IPS-18a (cell line): ENCODE results near the gene DPP6.

Experiments
- H3K27ac ChIP-seq: one replicate; pipeline ENCODE4 v1.5.1; 2013; ENCODE audit warnings: low read length
- H3K27me3 ChIP-seq: one replicate; pipeline ENCODE4 v1.6.1; 2013; ENCODE audit warnings: mild to moderate bottlenecking, low read length; ENCODE audit not compliant: control insufficient read depth, insufficient read depth
- H3K36me3 ChIP-seq: one replicate; pipeline ENCODE4 v1.6.1; 2013; ENCODE audit warnings: low read depth, low read length; ENCODE audit not compliant: control insufficient read depth
- H3K4me1 ChIP-seq: one replicate; pipeline ENCODE4 v1.6.1; 2013; ENCODE audit warnings: low read depth, low read length; ENCODE audit not compliant: control insufficient read depth
- H3K4me3 ChIP-seq: one replicate; pipeline ENCODE4 v1.5.1; 2013; ENCODE audit warnings: low read length
- H3K9ac ChIP-seq: one replicate; pipeline ENCODE4 v1.6.1; 2013; ENCODE audit warnings: mild to moderate bottlenecking, low read length, moderate library complexity
- H3K9me3 ChIP-seq: one replicate; pipeline ENCODE4 v1.6.1; 2013; ENCODE audit warnings: low read depth, low read length; ENCODE audit not compliant: control insufficient read depth

Gene DPP6

GRCh38 chr7:154204046-154204445, 151.8 kb downstream of the DPP6 start:
- Histone ChIP-seq H3K4me3 (no peak overlapping the region), H3K9ac (no peak overlapping the region), H3K9me3 (no peaks in the 10 kb centered on the region), H3K27me3 (no peaks in the 10 kb centered on the region), H3K4me1 (no peaks in the 10 kb centered on the region), H3K36me3 (no peaks in the 10 kb centered on the region), H3K27ac (no peak overlapping the region)

- Histone ChIP-seq H3K4me3 (no peak overlapping the region), H3K9ac (no peak overlapping the region), H3K9me3 (no peaks in the 10 kb centered on the region), H3K36me3 (no peaks in the 10 kb centered on the region), H3K27me3 (no peaks in the 10 kb centered on the region), H3K4me1 (no peaks in the 10 kb centered on the region), H3K27ac (no peak overlapping the region)
These were observed 160.7 kb downstream of the DPP6 start for GRCh38 chr7:154212861-154213260.

- Histone ChIP-seq H3K27ac (no peak overlapping the region), H3K36me3 (no peaks in the 10 kb centered on the region), H3K4me3 (no peak overlapping the region), H3K9me3 (no peaks in the 10 kb centered on the region), H3K27me3 (no peaks in the 10 kb centered on the region), H3K9ac (no peak overlapping the region), H3K4me1 (no peaks in the 10 kb centered on the region)
These were observed 165.6 kb downstream of the DPP6 start for GRCh38 chr7:154217688-154218340.

- Histone ChIP-seq H3K4me1 (no peaks in the 10 kb centered on the region), H3K9ac (no peak overlapping the region), H3K27ac (no peak overlapping the region), H3K36me3 (no peaks in the 10 kb centered on the region), H3K4me3 (no peak overlapping the region), H3K27me3 (no peaks in the 10 kb centered on the region), H3K9me3 (no peaks in the 10 kb centered on the region)
These were observed 179.5 kb downstream of the DPP6 start for GRCh38 chr7:154231732-154232131.

GRCh38 chr7:154232700-154233099, 180.5 kb downstream of the DPP6 start:
- no peaks in the 10 kb centered on the region for H3K9me3 ChIP-seq
- no peak overlapping the region for H3K4me3 ChIP-seq
- no peaks in the 10 kb centered on the region for H3K4me1 ChIP-seq
- H3K27ac ChIP-seq, result no peak overlapping the region
- H3K36me3 ChIP-seq, result no peaks in the 10 kb centered on the region
- no peak overlapping the region for H3K9ac ChIP-seq
- H3K27me3 ChIP-seq, result no peaks in the 10 kb centered on the region

GRCh38 chr7:154241988-154242387, 189.8 kb downstream of the DPP6 start:
- Histone ChIP-seq H3K36me3 (no peaks in the 10 kb centered on the region), H3K9me3 (peaks cover 3% of the 10 kb centered on the region), H3K27ac (no peak overlapping the region), H3K9ac (no peak overlapping the region), H3K4me3 (no peak overlapping the region), H3K4me1 (no peaks in the 10 kb centered on the region), H3K27me3 (no peaks in the 10 kb centered on the region)

- H3K27ac ChIP-seq, result no peak overlapping the region
- no peaks in the 10 kb centered on the region for H3K36me3 ChIP-seq
- H3K9me3 ChIP-seq, result peaks cover 3% of the 10 kb centered on the region
- no peak overlapping the region for H3K4me3 ChIP-seq
- H3K9ac ChIP-seq, result no peak overlapping the region
- no peaks in the 10 kb centered on the region for H3K4me1 ChIP-seq
- H3K27me3 ChIP-seq, result no peaks in the 10 kb centered on the region
These were observed 190.5 kb downstream of the DPP6 start for GRCh38 chr7:154242709-154243108.

- Histone ChIP-seq H3K9me3 (no peaks in the 10 kb centered on the region), H3K36me3 (no peaks in the 10 kb centered on the region), H3K27me3 (no peaks in the 10 kb centered on the region), H3K4me1 (peaks cover 25% of the 10 kb centered on the region), H3K27ac (no peak overlapping the region), H3K4me3 (no peak overlapping the region), H3K9ac (no peak overlapping the region)
These were observed 199.8 kb downstream of the DPP6 start for GRCh38 chr7:154252046-154252445.

GRCh38 chr7:154253810-154254209, 201.6 kb downstream of the DPP6 start:
- Histone ChIP-seq H3K9me3 (no peaks in the 10 kb centered on the region), H3K36me3 (no peaks in the 10 kb centered on the region)

GRCh38 chr7:154255324-154255723, 203.1 kb downstream of the DPP6 start:
- Histone ChIP-seq H3K9me3 (no peaks in the 10 kb centered on the region), H3K27ac (no peak overlapping the region), H3K9ac (no peak overlapping the region), H3K27me3 (no peaks in the 10 kb centered on the region), H3K4me1 (peaks cover 33% of the 10 kb centered on the region), H3K4me3 (no peak overlapping the region), H3K36me3 (no peaks in the 10 kb centered on the region)

More at GRCh38 chr7:154253810-154254209, 201.6 kb downstream of the DPP6 start:
- Histone ChIP-seq H3K4me3 (no peak overlapping the region), H3K27me3 (no peaks in the 10 kb centered on the region), H3K9ac (no peak overlapping the region), H3K4me1 (peaks cover 25% of the 10 kb centered on the region), H3K27ac (no peak overlapping the region)

GRCh38 chr7:154256150-154256549, 204.0 kb downstream of the DPP6 start:
- no peaks in the 10 kb centered on the region for H3K27me3 ChIP-seq
- H3K36me3 ChIP-seq, result no peaks in the 10 kb centered on the region
- H3K9ac ChIP-seq, result no peak overlapping the region
- H3K4me3 ChIP-seq, result no peak overlapping the region
- peaks cover 33% of the 10 kb centered on the region for H3K4me1 ChIP-seq
- no peaks in the 10 kb centered on the region for H3K9me3 ChIP-seq
- no peak overlapping the region for H3K27ac ChIP-seq

- Histone ChIP-seq H3K4me3 (no peak overlapping the region), H3K9me3 (no peaks in the 10 kb centered on the region), H3K27me3 (no peaks in the 10 kb centered on the region), H3K4me1 (peaks cover 22% of the 10 kb centered on the region), H3K9ac (no peak overlapping the region), H3K27ac (no peak overlapping the region), H3K36me3 (no peaks in the 10 kb centered on the region)
These were observed 207.2 kb downstream of the DPP6 start for GRCh38 chr7:154259396-154259795.
